GM10248 (cell line): Measurements from ENCODE around the gene PGPEP1.
"Not testable (repeated sequence)": the region's sequence is repeated elsewhere in the genome, so short reads cannot be mapped to it uniquely, and the experiment has no call there.

Source experiments
- CTCF ChIA-PET: fragments of 300-600 bp; sonication (Branson Sonifier 250); formaldehyde crosslinking; extraction: SDS; loops from one replicate; lab custom pipeline; 2021; ENCODE audit warnings: antibody characterized with exemption; lab: Yijun Ruan, JAX
- POLR2A ChIA-PET: fragments of 350-650 bp; sonication (Branson Sonifier 250); formaldehyde crosslinking; extraction: SDS; loops from one replicate; lab custom pipeline; 2020; ENCODE audit warnings: antibody characterized with exemption; lab: Yijun Ruan, JAX
- DNase-seq: peaks from one replicate; pipeline ENCODE4 v3.0.0; 2012; ENCODE audit errors: extremely low spot score
- CTCF ChIP-seq: IDR thresholded peaks from 2 replicates; pipeline ENCODE4 v1.5.1; 2012; ENCODE audit warnings: mild to moderate bottlenecking, low read depth; ENCODE audit errors: extremely low read depth, missing control alignments, control extremely low read depth

PGPEP1 gene

GRCh38 chr19:18345296-18345695, 4.9 kb downstream of the PGPEP1 start:
- DNase-seq, result no peak
- POLR2A ChIA-PET, result no interaction called here
- TF ChIP-seq CTCF, result no peak
- CTCF ChIA-PET, result interaction anchor here (1.8 to 5.4 kb wide), 2 partner anchors 17 to 66 kb away, joined by 7 to 42 read pairs; no protein-coding TSS in a partner anchor

GRCh38 chr19:18346091-18346490, 5.7 kb downstream of the PGPEP1 start:
- ChIA-PET CTCF (interaction anchor here (0.9 to 5.4 kb wide), 3 partner anchors 17 to 65 kb away, joined by 3 to 42 read pairs (median 7); no protein-coding TSS in a partner anchor), POLR2A (no interaction called here)
- DNase-seq, result no peak

GRCh38 chr19:18348171-18348570, 7.8 kb downstream of the PGPEP1 start:
- CTCF ChIA-PET, result interaction anchor here (1.5 to 5.4 kb wide), 7 partner anchors 9 to 70 kb away, joined by 6 to 42 read pairs (median 20); no protein-coding TSS in a partner anchor
- no peak for DNase-seq
- POLR2A ChIA-PET, result no interaction called here
- no peak for TF ChIP-seq CTCF

More at GRCh38 chr19:18346091-18346490, 5.7 kb downstream of the PGPEP1 start:
- TF ChIP-seq CTCF, result no peak

GRCh38 chr19:18348818-18349339, 8.5 kb downstream of the PGPEP1 start:
- CTCF ChIA-PET, result interaction anchor here (0.8 to 5.4 kb wide), 12 partner anchors 10 to 71 kb away, joined by 3 to 42 read pairs (median 10); partner anchors contain the start of gene SSBP4
- POLR2A ChIA-PET, DNase-seq: not testable (repeated sequence)

- CTCF ChIA-PET, result interaction anchor here (0.7 to 5.4 kb wide), 16 partner anchors 10 to 112 kb away, joined by 3 to 42 read pairs (median 6); partner anchors contain the start of genes LRRC25 and SSBP4
- TF ChIP-seq CTCF, result peak; percentile 67
- POLR2A ChIA-PET, result interaction anchor here (0.6 kb wide), 1 partner anchor 70 kb away, joined by 5 read pairs; no protein-coding TSS in a partner anchor
- DNase-seq, result peak; percentile 68
Measured at GRCh38 chr19:18349524-18350128, 9.2 kb downstream of the PGPEP1 start.

- DNase-seq, result no peak
- TF ChIP-seq CTCF, result no peak
- POLR2A ChIA-PET, result interaction anchor here (0.6 kb wide), 1 partner anchor 71 kb away, joined by 5 read pairs; no protein-coding TSS in a partner anchor
- CTCF ChIA-PET, result interaction anchor here (0.7 to 5.4 kb wide), 13 partner anchors 9 to 112 kb away, joined by 3 to 42 read pairs (median 5); partner anchors contain the start of gene LRRC25
Measured at GRCh38 chr19:18350490-18350889, 10.1 kb downstream of the PGPEP1 start.

- CTCF ChIA-PET, result interaction anchor here (1.4 to 3.2 kb wide), 3 partner anchors 37 to 50 kb away, joined by 3 to 15 read pairs (median 7); no protein-coding TSS in a partner anchor
- DNase-seq, result no peak
- POLR2A ChIA-PET, result no interaction called here
- TF ChIP-seq CTCF, result no peak
Measured at GRCh38 chr19:18351544-18351943, 11.1 kb downstream of the PGPEP1 start.
